Activated T-helper 17 cell treated with anti-CD3 and anti-CD28 coated beads, Interleukin-2, amount 50 U/mL, for 72 hours (primary cell): Measurements from ENCODE around the gene DENND6B. TPM values are rescaled to one million over a fixed set of nuclear protein-coding genes. Genes with fewer than 3 reads are reported as not detected.
"Not testable (repeated sequence)": the region's sequence is repeated elsewhere in the genome, so short reads cannot be mapped to it uniquely, and the experiment has no call there.

Experiments used
- ATAC-seq: fragments of 150-1000 bp; cut with Tn5 transposase; replicated peaks from 2 replicates; pipeline ENCODE4 v1.10.0; 2021; ENCODE audit warnings: mild to moderate bottlenecking, moderate library complexity
- H3K27ac Mint-ChIP-seq: one replicate; pipeline ENCODE4 v1.8.0; 2022; ENCODE audit warnings: mixed read lengths
- H3K27me3 Mint-ChIP-seq: one replicate; pipeline ENCODE4 v1.8.0; 2022; ENCODE audit warnings: mixed read lengths
- H3K36me3 Mint-ChIP-seq: one replicate; pipeline ENCODE4 v1.8.0; 2022; ENCODE audit warnings: low read depth, mild to moderate bottlenecking, mixed read lengths
- H3K4me1 Mint-ChIP-seq: one replicate; pipeline ENCODE4 v1.8.0; 2022; ENCODE audit warnings: mixed read lengths
- H3K4me3 Mint-ChIP-seq: one replicate; pipeline ENCODE4 v1.8.0; 2022; ENCODE audit warnings: mild to moderate bottlenecking, mixed read lengths
- H3K9me3 Mint-ChIP-seq: one replicate; pipeline ENCODE4 v1.8.0; 2022; ENCODE audit warnings: mixed read lengths
- total RNA-seq, 2 donors: library from RNA; stranded (reverse); gene quantifications; one replicate each; pipeline ENCODE4 v1.2.3, GENCODE V29; 2022

Gene DENND6B
- total RNA-seq, result 1 to 10 TPM; 3.2 to 6.5 TPM

- H3K27me3 Mint-ChIP-seq, result peaks cover 4% of the 10 kb centered on the region
- peak within 1 kb of the TSS; percentile 74 for H3K27ac Mint-ChIP-seq
Observed at GRCh38 chr22:50326956-50327710, at the start of gene DENND6B. Gene DENND6B (minus strand): TSS chr22:50327012. CDS start chr22:50326988, 24 bp downstream.

GRCh38 chr22:50376085-50376651 lies 49.4 kb upstream of the DENND6B start:
- peaks cover 82% of the 10 kb centered on the region for H3K36me3 Mint-ChIP-seq
- no peaks in the 10 kb centered on the region for H3K9me3 Mint-ChIP-seq
- no peaks in the 10 kb centered on the region for H3K27me3 Mint-ChIP-seq
- H3K27ac Mint-ChIP-seq, result peak overlapping the region; percentile 61
- H3K4me3 Mint-ChIP-seq, result no peak overlapping the region
- ATAC-seq, result peak; percentile 51
- no peaks in the 10 kb centered on the region for H3K4me1 Mint-ChIP-seq

More at GRCh38 chr22:50326956-50327710, at the start of gene DENND6B:
- H3K4me1 Mint-ChIP-seq, result peaks cover 10% of the 10 kb centered on the region
- peak within 1 kb of the TSS; percentile 76 for H3K4me3 Mint-ChIP-seq
- H3K36me3 Mint-ChIP-seq, result no peaks in the 10 kb centered on the region
- no peaks in the 10 kb centered on the region for H3K9me3 Mint-ChIP-seq
- peak; percentile 94 for ATAC-seq

GRCh38 chr22:50371101-50371648 lies 44.4 kb upstream of the DENND6B start:
- H3K4me1 Mint-ChIP-seq, result peaks cover 7% of the 10 kb centered on the region
- H3K36me3 Mint-ChIP-seq, result peaks cover 67% of the 10 kb centered on the region
- no peaks in the 10 kb centered on the region for H3K27me3 Mint-ChIP-seq
- H3K27ac Mint-ChIP-seq, result no peak overlapping the region
- no peaks in the 10 kb centered on the region for H3K9me3 Mint-ChIP-seq
- no peak for ATAC-seq
- H3K4me3 Mint-ChIP-seq, result no peak overlapping the region

- Mint-ChIP-seq H3K4me3 (no peak overlapping the region), H3K27ac (peak overlapping the region; percentile 75), H3K4me1 (peaks cover 20% of the 10 kb centered on the region), H3K36me3 (peaks cover 39% of the 10 kb centered on the region), H3K9me3 (no peaks in the 10 kb centered on the region), H3K27me3 (no peaks in the 10 kb centered on the region)
- ATAC-seq, result no peak
Observed at GRCh38 chr22:50367778-50368500, 41.1 kb upstream of the DENND6B start.

- not testable (repeated sequence) for H3K27ac Mint-ChIP-seq, H3K4me3 Mint-ChIP-seq, ATAC-seq, H3K27me3 Mint-ChIP-seq, H3K9me3 Mint-ChIP-seq
- Mint-ChIP-seq H3K4me1 (peaks cover 38% of the 10 kb centered on the region), H3K36me3 (peaks cover 61% of the 10 kb centered on the region)
Observed at GRCh38 chr22:50363803-50364194, 37.0 kb upstream of the DENND6B start.

- Mint-ChIP-seq H3K27me3 (no peaks in the 10 kb centered on the region), H3K36me3 (peaks cover 61% of the 10 kb centered on the region), H3K4me1 (peaks cover 38% of the 10 kb centered on the region), H3K4me3 (no peak overlapping the region), H3K9me3 (no peaks in the 10 kb centered on the region), H3K27ac (peak overlapping the region; percentile 60)
- ATAC-seq, result no peak
Observed at GRCh38 chr22:50363166-50363802, 36.5 kb upstream of the DENND6B start.

GRCh38 chr22:50361688-50362087 lies 34.9 kb upstream of the DENND6B start:
- Mint-ChIP-seq H3K36me3 (peaks cover 55% of the 10 kb centered on the region), H3K27me3 (no peaks in the 10 kb centered on the region), H3K4me1 (peaks cover 34% of the 10 kb centered on the region), H3K4me3 (peak overlapping the region; percentile 63), H3K9me3 (no peaks in the 10 kb centered on the region), H3K27ac (peak overlapping the region; percentile 60)
- peak; percentile 93 for ATAC-seq

- no peaks in the 10 kb centered on the region for H3K27me3 Mint-ChIP-seq
Observed at GRCh38 chr22:50361222-50361621, 34.4 kb upstream of the DENND6B start.

GRCh38 chr22:50360578-50360977 lies 33.8 kb upstream of the DENND6B start:
- H3K27ac Mint-ChIP-seq, result peak overlapping the region; percentile 60
- no peak for ATAC-seq
- peaks cover 27% of the 10 kb centered on the region for H3K4me1 Mint-ChIP-seq
- H3K27me3 Mint-ChIP-seq, result no peaks in the 10 kb centered on the region
- peak overlapping the region; percentile 63 for H3K4me3 Mint-ChIP-seq
- peaks cover 46% of the 10 kb centered on the region for H3K36me3 Mint-ChIP-seq
- H3K9me3 Mint-ChIP-seq, result no peaks in the 10 kb centered on the region

More at GRCh38 chr22:50361222-50361621, 34.4 kb upstream of the DENND6B start:
- peaks cover 31% of the 10 kb centered on the region for H3K4me1 Mint-ChIP-seq
- no peaks in the 10 kb centered on the region for H3K9me3 Mint-ChIP-seq
- peak; percentile 71 for ATAC-seq
- H3K36me3 Mint-ChIP-seq, result peaks cover 50% of the 10 kb centered on the region
- H3K27ac Mint-ChIP-seq, result peak overlapping the region; percentile 60
- H3K4me3 Mint-ChIP-seq, result peak overlapping the region; percentile 63

GRCh38 chr22:50357756-50358155 lies 30.9 kb upstream of the DENND6B start:
- Mint-ChIP-seq H3K4me3 (no peak overlapping the region), H3K27me3 (no peaks in the 10 kb centered on the region), H3K4me1 (peaks cover 16% of the 10 kb centered on the region), H3K27ac (peak overlapping the region; percentile 29), H3K36me3 (peaks cover 53% of the 10 kb centered on the region), H3K9me3 (no peaks in the 10 kb centered on the region)
- no peak for ATAC-seq

GRCh38 chr22:50357222-50357621 lies 30.4 kb upstream of the DENND6B start:
- peaks cover 13% of the 10 kb centered on the region for H3K4me1 Mint-ChIP-seq
- no peaks in the 10 kb centered on the region for H3K9me3 Mint-ChIP-seq
- H3K27ac Mint-ChIP-seq, result peak overlapping the region; percentile 29
- H3K4me3 Mint-ChIP-seq, result no peak overlapping the region
- H3K27me3 Mint-ChIP-seq, result no peaks in the 10 kb centered on the region
- H3K36me3 Mint-ChIP-seq, result peaks cover 53% of the 10 kb centered on the region
- ATAC-seq, result no peak

GRCh38 chr22:50356186-50356585 lies 29.4 kb upstream of the DENND6B start:
- no peaks in the 10 kb centered on the region for H3K9me3 Mint-ChIP-seq
- ATAC-seq, result no peak
- H3K36me3 Mint-ChIP-seq, result peaks cover 52% of the 10 kb centered on the region
- H3K27ac Mint-ChIP-seq, result no peak overlapping the region
- no peak overlapping the region for H3K4me3 Mint-ChIP-seq
- H3K27me3 Mint-ChIP-seq, result no peaks in the 10 kb centered on the region
- peaks cover 4% of the 10 kb centered on the region for H3K4me1 Mint-ChIP-seq

GRCh38 chr22:50348058-50348457 lies 21.2 kb upstream of the DENND6B start:
- no peaks in the 10 kb centered on the region for H3K27me3 Mint-ChIP-seq
- H3K4me1 Mint-ChIP-seq, result no peaks in the 10 kb centered on the region
- peaks cover 17% of the 10 kb centered on the region for H3K36me3 Mint-ChIP-seq
- no peak overlapping the region for H3K4me3 Mint-ChIP-seq
- H3K27ac Mint-ChIP-seq, result no peak overlapping the region
- H3K9me3 Mint-ChIP-seq, result no peaks in the 10 kb centered on the region
- ATAC-seq, result no peak

- Mint-ChIP-seq H3K27ac (no peak overlapping the region), H3K9me3 (no peaks in the 10 kb centered on the region), H3K4me1 (no peaks in the 10 kb centered on the region), H3K36me3 (peaks cover 8% of the 10 kb centered on the region), H3K4me3 (no peak overlapping the region), H3K27me3 (no peaks in the 10 kb centered on the region)
- no peak for ATAC-seq
Observed at GRCh38 chr22:50347157-50347556, 20.3 kb upstream of the DENND6B start.
